GM12872 (cell line): Measurements from ENCODE around the gene ALKBH6.

Source experiments
- CTCF ChIP-seq: IDR thresholded peaks from 3 replicates; pipeline ENCODE4 v1.5.1; 2011; ENCODE audit warnings: low read depth, mild to moderate bottlenecking, low read length, moderate library complexity; ENCODE audit not compliant: insufficient read depth

ALKBH6 gene

DNA sequence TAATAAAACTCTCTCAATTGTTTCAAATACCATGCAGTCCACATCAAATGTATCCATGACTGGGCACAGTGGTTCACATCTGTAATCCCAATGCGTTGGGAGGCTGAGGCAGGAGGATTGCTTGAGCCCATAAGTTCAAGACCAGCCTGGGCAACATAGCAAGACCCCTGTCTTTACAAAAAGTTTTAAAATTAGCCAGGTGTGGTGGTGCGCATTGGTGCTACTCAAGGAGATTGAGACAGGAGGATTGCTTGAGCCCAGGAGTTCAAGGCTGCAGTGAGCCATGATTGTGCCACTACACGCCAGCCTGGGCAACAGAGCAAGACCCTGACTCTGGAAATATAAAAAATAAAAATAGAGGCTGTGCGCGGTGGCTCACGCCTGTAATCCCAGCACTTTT lies 13.7 kb upstream of the ALKBH6 start:
- TF ChIP-seq CTCF: no peak

DNA sequence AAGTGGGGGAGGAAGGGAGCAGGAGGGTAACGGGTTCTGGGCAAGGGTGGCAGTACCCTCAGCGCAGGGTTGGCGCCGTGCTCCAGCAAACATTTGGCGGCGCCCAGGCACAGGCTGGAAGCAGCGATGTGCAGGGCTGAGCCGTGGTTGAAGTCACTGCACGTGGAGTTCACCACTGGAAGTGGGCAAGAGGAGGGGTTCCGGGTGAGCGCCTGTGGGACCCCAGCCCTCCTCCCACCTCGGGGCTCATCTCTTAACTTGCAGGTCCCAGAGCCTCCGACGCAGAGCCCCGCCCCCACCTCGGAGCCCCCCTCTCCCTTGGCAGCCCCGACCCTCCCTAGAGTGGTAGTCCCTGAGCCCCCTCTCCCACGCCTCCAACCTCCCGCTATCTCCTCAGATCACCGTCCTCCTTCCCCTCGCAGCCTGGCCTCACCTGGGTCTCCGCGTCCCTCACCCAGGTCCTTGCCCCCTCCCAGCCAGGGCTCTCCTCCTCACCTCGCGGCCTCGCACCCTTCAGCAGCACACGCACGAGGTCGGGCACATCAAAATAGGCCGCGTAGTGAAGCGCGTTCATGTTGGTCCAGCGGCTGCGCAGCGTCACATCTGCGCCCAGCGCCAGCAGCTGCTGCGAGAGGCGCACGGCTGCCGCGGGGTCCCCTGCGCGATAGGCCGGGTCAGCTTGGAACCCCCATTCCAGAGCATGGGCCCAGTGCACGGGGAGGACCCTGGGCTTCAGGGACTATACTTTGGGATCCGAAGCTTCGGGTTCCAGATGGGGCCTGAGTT lies 12.3 kb upstream of the ALKBH6 start:
- TF ChIP-seq CTCF: no peak

GRCh38 chr19:36025541-36025940 lies 11.5 kb upstream of the ALKBH6 start:
- no peak for TF ChIP-seq CTCF

DNA sequence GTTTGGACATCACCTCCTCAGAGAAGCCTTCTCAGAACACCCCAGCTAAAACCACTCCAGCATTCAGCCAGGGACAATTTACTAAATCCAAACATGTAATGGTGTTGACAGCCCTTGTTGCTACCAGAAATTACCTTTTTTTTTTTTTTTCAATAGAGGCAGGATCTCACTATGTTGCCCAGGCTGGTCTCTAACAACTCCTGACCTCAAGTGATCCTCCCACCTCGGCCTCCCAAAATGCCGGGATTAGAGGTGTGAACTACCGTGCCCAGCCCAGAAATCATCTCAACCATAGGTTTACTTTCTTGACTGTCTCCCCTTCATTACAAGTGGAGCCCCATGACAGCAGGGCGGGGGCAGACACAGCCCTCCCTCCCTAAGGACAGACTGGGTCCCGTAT lies 9.4 kb upstream of the ALKBH6 start:
- TF ChIP-seq CTCF: no peak

DNA sequence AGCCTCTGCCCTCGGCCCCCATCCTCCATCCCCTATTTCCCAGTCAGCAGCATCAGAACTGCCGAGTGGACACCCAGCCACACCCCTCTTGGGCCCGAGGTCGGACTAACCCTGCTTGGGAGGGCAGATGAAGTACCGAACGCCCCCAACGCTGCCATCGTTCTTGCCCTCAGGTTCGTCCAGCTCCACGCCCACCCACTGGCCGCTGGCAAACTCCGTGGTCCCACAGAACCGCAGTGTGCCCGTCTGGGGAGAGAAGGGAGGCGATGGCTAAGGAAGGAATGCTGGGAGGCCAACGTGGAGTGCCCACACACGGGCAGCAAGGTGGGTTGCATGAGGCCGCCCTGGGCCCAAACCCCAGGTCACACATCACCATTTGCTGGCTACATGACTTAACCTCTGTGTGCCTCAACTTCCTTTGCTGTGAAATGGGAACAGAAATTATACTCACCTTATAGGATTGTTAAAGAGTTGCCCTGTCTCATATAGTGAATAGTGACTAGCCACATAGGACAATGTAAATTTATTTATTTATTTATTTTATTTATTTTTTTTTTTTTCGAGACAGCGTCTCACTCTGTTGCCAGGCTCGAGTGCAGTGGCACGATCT lies 5.2 kb upstream of the ALKBH6 start:
- TF ChIP-seq CTCF: no peak

DNA sequence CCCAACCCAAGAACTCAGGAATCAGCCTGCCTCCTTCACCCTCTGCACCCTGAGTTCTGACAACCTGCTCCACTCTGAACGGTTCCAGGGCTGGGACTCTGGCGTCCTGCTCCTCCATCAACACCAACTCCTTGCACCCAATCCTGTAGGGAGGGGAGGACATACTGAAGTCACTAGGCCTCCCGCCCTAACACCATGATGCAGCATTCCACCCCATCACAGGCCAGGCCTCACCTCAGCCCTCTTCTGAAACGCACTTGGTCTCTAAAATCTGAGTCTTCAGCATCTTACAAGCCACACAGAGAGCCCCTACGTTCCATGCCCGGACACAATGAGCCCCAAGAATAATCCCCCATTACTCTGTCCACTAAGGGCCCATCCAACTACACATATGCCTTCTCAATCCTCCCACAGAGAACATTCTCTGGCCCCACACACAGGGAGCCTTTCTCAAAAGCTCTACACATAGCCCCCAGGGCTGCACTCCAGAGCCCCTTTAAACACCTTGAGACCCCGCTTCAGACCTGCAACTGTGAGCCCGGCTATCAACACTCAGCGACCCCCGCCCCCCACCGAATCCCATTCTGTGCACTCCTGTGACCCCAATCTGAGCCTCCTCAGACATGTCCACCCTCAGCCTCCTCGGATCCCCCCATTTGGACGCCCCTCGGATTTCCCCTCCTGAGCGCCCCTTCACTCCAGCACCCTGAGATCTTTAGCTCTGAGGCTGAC lies 567 bp downstream of the ALKBH6 start:
- TF ChIP-seq CTCF: no peak

DNA sequence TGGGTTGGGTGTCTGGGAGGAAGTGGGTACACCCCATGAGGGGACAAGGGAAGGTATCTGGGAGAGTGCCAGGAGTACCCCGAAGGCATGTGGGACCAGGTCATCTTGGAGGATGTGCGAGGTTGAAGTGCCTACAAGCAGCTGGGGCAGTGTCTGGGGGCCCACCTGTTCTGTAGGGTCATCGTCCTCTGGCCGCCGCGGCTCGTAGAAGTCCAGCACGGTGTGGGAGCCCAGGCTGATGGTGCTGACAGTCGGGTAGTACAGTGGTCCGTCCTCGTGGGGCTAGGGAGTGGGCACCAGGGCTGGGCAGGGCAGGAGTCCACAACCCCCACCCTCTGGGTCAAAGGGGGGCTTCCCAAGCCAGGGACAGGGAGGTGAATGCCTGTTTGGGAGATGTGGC lies 3.6 kb downstream of the ALKBH6 start:
- TF ChIP-seq CTCF: no peak
